ENCODE results near the gene CDK5RAP1.
"Not testable (repeated sequence)": the region's sequence is repeated elsewhere in the genome, so short reads cannot be mapped to it uniquely, and the experiment has no call there.

Gene CDK5RAP1

GRCh38 chr20:33419140-33419974 lies 18.0 kb upstream of the CDK5RAP1 start:
- DNase-seq (ENCODE audit: low read depth), result no peak

- no peak for DNase-seq (ENCODE audit: low read depth)
Measured at GRCh38 chr20:33418033-33418432, 16.7 kb upstream of the CDK5RAP1 start.

DNA sequence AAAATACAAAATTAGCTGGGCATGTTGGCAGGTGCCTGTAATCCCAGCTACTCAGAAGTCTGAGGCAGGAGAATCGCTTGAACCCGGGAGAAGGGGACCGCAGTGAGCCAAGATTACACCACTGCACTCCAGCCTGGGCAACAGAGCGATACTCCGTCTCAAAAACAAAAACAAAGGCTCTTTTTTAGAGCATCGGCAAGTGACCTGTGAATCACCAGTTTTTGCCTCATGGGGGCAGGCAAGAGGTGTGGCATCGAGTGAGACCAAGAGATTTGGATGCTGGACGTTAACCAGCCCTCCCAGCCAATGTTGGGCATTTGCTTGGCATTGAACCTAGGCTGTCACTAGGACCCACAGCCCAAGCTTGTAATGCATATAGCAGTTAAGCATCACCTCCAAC lies 14.6 kb upstream of the CDK5RAP1 start:
- no peak for DNase-seq (ENCODE audit: low read depth)

DNA sequence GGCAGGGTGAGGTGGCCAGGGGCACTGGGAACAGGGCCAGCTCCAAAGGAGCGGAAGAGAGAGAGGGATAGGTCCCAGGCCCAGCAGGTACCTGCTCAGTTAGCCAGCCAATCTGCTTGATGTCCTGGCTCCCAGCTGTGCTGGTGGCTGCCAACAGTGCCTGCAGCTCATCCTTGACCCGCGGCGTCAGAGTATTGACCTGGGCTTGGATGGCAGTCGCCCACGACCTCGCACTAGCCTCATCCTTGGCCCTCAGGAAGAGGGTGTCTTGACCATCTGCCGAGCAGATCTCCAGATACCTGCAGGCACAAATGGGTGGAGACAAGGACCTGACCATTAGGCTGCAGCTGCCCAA lies 11.1 kb upstream of the CDK5RAP1 start:
- DNase-seq (ENCODE audit: low read depth), result no peak

- DNase-seq (ENCODE audit: low read depth), result no peak
Measured at GRCh38 chr20:33411711-33412483, 10.6 kb upstream of the CDK5RAP1 start.

GRCh38 chr20:33411242-33411641 lies 9.9 kb upstream of the CDK5RAP1 start:
- DNase-seq (ENCODE audit: low read depth), result no peak

DNA sequence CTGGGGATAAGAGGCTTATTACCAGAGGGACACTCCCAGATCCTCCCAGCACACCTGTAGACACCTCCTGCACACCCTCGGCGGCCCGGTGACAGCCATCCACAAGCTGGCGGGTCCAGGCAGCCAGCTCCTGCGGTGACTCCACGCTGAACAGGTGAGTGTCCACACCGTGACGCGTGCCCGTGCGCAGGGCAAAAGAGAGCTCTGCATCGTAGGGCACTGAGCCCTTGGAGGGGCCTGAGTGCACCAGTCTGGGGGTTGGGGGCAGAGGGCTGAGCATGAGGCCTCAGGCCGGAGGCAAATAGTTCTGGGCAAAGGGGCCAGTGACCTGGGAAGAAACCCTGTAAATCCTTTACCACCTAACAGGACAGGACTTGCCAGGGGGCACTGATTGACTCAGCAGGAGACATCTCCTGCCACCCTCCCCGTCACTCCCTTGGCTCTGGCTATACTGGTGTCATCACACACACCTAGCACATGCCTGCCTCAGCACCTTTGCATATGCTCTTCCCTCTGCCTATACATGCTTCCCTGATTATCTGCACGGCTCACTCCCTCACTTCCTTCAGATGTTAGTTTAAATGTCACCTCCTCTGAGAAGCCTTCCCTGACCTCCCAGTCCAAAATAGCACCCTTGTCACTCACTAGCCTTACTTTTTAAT lies 8.9 kb upstream of the CDK5RAP1 start:
- DNase-seq (ENCODE audit: low read depth), result no peak

DNA sequence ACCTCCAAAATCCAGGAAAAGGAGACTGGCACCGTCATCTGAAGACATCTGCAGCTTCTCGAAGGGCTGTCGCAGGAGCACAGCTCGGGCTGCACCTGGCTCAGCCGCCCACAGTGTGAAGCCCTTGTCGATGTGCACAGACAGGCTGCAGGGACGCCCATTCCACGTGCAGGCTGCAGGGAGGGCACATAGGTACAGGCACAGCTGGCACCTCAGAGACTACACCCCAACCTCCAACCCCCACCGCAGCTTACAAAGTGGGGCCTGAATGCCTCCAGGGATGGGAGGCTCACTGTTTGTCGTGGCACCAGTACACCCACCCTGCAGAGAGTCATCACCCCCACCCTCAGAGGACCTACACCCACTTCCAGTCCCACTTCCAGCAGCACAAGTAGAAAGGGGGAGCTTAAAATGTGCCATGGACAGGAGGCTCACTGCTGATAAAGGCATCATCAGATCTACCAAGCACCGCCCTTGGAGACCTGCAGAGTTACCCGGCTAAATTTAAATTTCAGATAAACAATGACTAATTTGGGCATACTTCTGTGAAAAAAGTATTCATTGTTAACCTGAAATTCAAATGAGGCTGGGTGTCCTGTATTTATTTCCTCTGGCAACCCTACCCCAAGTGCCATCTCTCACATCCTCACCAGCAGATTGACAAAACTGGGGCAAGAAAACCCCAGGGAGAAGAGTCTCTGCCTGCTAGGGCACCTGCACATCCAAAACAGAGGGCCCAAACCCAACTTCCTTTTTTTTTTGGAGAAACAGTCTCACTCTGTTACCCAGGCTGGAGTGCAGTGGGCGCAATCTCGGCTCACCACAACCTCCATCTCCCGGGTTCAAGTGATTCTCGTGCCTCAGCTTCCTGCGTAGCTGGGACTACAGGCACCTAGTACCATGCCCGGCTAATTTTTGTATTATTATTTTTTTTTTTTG lies 7.7 kb upstream of the CDK5RAP1 start:
- no peak for DNase-seq (ENCODE audit: low read depth)

DNA sequence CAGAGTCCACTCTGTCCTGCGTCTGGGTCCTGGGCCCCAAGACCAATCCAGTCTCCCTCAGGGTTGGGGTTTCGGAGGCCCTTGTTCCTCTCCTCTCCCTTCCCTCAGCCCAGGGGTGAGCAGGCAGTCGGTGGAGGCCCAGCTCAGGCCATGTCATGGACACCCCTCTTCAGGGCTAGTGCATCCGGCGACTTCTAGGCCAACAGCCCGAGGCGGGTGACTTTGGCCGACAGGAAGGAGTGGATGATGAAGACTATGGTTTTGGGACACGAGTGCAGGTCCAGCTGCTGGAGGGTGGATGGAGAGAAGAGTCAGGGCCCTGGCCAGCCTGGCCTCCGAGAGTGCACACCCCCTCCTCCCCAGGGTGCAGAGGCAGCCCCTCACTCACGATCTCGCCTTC lies 7.0 kb upstream of the CDK5RAP1 start:
- no peak for DNase-seq (ENCODE audit: low read depth)

GRCh38 chr20:33407796-33408195 lies 6.5 kb upstream of the CDK5RAP1 start:
- DNase-seq (ENCODE audit: low read depth), result no peak

GRCh38 chr20:33407251-33407650 lies 5.9 kb upstream of the CDK5RAP1 start:
- DNase-seq (ENCODE audit: low read depth), result no peak

DNA sequence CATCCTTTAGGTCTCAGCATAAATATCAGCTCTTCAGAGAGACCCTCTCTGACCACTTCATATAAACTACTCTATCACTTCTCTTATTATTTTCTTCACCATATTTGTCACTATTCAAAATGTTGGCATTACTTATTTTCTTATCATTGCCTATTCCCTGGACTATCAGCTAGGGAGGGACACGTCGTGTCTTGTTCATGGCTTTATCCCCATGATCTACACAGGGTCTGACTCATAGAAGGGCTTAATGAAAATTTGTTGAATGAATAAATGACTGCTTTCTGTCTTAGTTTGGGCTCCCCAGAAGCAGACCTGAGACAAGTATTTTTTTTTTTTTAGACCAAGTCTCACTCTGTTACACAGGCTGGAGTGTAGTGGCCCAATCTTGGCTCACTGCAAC lies 3.0 kb upstream of the CDK5RAP1 start:
- no peak for DNase-seq (ENCODE audit: low read depth)

DNA sequence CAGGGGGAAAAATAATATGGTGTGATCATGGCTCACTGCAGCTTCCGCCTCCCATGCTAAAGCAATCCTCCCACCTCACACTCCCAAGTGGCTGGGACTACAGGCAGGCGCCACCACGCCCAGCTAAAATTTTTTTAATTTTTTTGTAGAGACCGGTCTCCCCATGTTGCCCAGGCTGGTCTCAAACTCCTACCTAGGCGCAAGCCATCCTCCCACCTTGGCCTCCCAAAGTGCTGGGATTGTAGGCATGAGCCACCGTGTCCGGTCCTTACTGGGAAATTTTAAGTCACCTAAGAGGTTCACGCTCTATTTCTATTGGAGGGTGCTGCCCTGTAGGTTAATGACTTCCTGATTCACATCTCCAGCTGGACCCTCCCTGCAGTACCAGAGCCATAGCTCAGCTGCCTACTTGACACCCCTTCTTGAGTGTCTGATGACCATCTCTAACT lies 626 bp upstream of the CDK5RAP1 start:
- DNase-seq (ENCODE audit: low read depth), result no peak

DNA sequence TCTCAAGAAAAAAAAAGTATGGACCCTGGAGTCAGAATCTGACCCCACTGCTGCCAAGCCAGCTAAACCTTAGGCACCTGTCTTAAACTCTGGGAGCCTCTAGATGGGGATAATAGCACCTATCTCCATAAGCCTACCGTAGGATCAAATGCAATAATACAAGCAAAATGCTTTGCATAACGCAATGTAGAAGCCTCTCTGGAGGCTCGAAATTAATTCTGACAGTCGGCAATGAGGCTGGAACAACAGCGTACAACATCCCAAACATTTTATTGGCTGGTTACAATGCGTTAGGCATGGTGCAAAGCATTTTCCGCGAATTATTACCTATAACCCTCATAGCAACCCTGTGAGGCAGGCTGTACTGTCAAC lies 521 bp downstream of the CDK5RAP1 start:
- DNase-seq (ENCODE audit: low read depth), result no peak

- DNase-seq (ENCODE audit: low read depth), result no peak
Measured at GRCh38 chr20:33399924-33400323, 1.4 kb downstream of the CDK5RAP1 start.

DNA sequence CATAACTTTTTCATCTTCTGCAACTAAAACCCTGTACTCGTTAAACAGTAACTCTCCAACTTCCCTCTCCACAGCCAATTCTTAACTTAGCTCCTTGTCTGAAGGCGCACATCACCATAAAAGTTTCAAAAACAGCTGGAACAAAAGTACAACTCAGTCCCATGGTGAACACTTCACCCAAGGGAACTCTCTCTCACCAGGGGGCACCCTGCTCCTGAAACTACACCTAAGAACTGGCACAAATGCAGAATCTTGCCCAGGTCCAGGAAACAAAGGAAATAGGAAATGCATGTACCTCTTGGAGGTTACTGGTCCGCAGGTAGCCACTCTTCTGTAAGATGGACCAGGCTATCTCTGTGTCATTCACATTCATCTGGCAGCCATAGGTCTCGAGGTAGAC lies 6.6 kb downstream of the CDK5RAP1 start:
- DNase-seq (ENCODE audit: low read depth), result no peak

DNA sequence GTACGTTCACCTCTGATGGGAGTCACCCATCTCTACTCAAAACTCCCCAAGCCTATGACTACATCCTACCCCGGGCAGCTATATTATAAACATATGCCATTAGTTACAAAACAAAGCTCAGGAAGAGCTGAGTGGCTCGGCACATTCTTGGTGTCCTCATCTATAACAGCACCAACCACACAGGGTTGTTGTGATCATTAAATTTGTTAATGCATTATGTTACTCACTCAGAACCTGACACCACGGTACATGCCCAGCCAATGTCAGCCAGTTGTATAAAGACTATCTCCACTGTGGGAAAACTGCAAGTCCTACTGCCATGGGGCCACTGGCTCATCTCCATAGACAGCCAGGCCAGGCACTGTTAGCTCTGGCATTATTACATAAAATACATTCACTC lies 7.7 kb downstream of the CDK5RAP1 start:
- DNase-seq (ENCODE audit: low read depth), result no peak

DNA sequence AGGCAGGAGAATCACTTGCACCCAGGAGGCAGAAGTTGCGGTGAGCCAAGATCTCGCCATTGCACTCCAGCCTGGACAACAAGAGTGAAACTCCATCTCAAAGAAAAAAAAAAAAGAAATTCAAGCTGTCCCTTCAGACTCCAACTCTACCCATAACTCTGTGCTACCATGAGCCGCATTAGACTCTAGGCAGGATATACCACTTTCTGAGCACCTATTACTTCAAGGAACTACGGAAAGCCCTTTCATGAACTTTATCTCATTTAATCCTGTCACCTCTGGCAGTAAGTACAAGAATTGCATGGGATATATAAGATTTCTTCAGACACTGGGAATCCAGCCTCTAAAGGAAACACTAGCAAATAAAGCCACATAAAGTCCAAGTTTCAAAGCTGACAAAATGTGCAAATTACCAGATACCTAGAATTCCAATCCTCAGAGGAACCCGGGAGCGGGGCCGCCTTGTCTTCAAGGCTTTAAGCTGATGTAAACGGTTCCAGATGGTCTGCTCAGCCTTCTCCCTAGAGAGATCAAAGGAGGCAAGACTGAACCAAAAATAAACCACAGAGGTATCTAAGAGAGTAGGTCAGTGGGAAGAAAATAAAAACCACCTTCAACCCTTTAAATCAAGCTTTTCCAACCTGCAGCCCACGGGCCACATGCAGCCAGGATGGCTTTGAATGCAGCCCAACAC lies 9.4 kb downstream of the CDK5RAP1 start:
- no peak for DNase-seq (ENCODE audit: low read depth)

DNA sequence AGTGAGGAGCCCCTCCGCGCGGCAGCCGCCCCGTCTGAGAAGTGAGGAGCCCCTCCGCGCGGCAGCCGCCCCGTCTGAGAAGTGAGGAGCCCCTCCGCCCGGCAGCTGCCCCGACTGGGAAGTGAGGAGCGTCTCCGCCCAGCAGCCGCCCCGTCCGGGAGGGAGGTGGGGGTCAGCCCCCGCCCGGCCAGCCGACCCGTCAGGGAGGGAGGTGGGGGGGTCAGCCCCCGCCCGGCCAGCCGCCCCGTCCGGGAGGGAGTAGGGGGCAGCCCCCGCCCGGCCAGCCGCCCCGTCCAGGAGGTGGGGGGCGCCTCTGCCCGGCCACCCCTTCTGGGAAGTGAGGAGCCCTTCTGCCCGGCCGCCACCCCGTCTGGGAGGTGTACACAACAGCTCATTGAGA lies 12.0 kb downstream of the CDK5RAP1 start:
- DNase-seq (ENCODE audit: low read depth), result not testable (repeated sequence)

DNA sequence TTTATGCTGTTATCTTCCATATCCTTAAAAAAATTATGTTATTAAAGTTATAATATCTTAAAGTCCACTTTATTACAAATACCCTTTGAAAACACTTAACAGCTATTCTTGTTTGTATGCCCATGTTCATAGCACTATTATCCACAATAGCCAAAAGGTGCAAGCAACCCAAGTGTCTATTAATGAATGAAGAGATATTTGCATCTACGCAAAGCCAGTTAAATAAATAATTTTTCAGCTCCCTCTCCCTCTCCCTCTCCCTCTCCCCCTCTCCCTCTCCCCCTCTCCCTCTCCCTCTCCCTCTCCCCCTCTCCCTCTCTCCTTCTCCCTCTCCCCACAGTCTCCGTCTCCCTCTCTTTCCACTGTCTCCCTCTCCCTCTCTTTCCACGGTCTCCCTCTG lies 13.1 kb downstream of the CDK5RAP1 start:
- no peak for DNase-seq (ENCODE audit: low read depth)

DNA sequence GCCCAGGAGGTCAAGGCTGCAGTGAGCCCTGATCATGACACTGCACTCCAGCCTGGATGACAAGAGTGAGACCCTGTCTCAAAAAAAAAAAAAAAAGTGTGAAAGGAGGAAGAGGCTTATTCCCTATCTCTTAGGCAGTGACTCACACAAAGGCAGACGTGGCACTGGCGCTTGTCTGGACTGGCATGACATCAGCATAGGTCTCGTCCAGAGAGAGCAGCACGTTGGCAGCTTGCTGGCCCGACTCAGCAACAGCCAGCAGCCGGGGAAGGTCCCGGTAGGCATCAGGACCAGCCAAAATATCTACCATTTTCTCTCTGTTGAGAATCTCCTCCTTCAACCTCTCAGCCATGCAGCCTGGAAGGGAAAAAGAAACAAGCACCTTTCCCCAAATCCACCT lies 14.1 kb downstream of the CDK5RAP1 start:
- DNase-seq (ENCODE audit: low read depth), result no peak

Data from stimulated activated CD8-positive, alpha-beta memory T cell treated with anti-CD3 and anti-CD28 coated beads, Interleukin-12 subunit alpha, Interleukin-12 subunit beta, amount 100 ng/mL, for 4 hours (primary cell).